ENCODE results near the gene SLC10A6.
"Not testable (repeated sequence)": the region's sequence is repeated elsewhere in the genome, so short reads cannot be mapped to it uniquely, and the experiment has no call there.

The SLC10A6 gene, protein sequence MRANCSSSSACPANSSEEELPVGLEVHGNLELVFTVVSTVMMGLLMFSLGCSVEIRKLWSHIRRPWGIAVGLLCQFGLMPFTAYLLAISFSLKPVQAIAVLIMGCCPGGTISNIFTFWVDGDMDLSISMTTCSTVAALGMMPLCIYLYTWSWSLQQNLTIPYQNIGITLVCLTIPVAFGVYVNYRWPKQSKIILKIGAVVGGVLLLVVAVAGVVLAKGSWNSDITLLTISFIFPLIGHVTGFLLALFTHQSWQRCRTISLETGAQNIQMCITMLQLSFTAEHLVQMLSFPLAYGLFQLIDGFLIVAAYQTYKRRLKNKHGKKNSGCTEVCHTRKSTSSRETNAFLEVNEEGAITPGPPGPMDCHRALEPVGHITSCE

DNA sequence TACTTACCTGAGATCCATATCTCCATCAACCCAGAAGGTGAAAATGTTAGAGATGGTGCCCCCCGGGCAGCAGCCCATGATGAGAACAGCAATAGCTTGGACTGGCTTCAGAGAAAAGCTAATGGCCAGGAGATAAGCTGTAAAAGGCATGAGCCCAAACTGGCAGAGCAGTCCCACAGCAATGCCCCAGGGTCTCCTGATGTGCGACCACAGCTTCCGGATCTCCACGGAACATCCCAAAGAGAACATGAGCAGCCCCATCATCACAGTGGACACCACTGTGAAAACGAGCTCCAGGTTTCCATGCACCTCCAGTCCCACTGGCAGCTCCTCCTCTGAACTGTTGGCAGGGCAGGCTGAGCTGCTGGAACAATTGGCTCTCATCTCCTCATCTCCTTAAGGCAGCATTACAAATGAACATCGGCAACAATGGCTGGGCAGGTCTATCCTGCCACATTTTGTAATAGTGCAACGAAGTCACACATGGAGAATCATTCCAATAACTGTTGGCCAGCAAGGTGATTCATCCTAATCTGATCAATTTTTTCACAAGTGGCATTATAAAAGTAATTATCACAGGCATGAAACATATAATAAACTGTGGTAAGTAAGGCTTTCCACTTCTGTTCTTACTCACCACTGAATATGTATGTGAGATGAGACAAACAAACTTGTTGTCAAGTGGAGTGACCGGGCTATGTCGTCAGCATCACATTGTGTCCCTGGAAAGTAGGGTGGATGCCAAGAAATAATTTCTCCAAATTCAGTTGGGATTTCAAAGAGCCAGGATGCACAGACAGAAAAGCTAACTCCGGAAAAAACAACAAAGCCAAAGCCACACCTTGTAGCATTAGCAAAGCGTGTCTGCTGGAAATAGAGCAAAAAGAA is at the start of gene SLC10A6:
SLC10A6 (minus strand) TSS at position 653 of the 888 bp plus-strand sequence; CDS start at position 384, 269 bp downstream.
- no peak for DNase-seq (ENCODE audit: low read depth, low spot score)

DNA sequence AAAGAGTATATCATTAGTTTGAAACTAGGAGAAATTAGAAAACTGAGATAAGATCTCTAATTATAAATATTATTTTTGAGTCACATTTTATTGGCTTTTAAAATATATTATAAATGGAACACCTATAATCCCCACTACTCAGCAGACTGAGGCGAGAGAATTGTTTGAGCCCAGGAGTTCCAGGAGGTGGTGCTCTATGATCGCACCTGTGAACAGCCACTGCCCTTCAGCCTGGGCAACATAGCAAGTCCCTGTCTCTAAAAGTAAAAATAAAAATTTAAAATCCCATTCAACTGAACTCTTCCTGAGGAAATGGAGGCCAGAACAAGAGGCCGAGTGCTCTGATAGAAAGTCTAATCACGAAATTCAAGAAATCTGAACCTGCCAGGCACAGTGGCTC is 49.4 kb upstream of the SLC10A6 start:
- DNase-seq (ENCODE audit: low read depth, low spot score), result no peak

DNA sequence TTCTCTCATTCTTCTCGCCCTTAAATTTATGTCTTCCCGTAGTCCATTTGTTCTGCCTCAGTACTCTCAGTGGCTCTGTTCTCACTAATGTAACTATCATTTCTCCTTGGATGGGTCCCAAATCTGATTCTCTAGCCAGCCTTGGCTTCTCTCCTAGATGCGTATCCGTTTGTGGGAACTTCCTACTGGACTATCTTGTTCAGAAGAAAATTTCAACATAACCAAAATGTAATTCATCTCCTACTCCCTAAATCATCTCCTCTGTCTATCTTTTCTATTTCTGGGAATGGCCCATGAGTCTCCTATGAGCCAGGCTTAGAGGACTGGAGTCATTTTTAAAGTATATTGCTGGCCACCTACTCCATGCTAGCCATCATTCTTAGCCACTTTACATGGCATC is 47.4 kb upstream of the SLC10A6 start:
- no peak for DNase-seq (ENCODE audit: low read depth, low spot score)

DNA sequence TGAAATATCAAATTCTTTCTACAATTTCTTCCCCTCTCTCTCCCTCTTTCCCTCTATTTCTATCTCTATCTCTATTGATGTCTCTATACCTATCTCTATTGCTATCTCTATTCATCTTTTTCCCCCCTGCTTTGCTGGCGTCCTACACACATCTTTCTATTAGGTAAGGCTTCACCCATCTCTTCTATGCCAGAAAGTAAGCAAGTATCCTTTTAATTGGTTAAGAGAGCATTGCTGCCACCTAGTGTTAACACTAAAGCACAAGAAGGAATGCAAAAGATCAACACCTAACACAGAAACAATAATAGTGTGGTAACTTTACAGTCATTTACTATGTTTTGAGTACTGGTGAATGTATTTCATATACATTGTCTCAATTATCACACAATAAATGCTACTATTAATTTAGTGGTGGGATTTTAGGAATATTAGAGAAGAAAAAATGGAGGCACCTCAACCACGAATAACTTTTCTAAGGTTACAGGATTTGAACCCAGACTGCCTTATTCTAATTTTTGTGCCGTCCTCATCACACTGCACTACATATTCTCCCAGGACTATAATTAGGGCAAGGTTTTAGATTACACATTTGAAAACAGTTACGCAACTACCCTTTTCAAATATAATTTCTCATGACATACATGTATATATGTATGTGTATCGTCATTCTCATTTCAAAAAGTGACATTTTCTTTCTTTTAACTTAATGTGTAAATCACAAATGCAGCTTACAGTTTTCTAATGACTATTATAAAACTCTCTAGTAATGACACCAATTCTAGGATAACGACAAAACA is 46.7 kb upstream of the SLC10A6 start:
- no peak for DNase-seq (ENCODE audit: low read depth, low spot score)

- no peak for DNase-seq (ENCODE audit: low read depth, low spot score)
Measured at GRCh38 chr4:86894455-86894854, 45.3 kb upstream of the SLC10A6 start.

- DNase-seq (ENCODE audit: low read depth, low spot score), result no peak
Measured at GRCh38 chr4:86893136-86893535, 44.0 kb upstream of the SLC10A6 start.

DNA sequence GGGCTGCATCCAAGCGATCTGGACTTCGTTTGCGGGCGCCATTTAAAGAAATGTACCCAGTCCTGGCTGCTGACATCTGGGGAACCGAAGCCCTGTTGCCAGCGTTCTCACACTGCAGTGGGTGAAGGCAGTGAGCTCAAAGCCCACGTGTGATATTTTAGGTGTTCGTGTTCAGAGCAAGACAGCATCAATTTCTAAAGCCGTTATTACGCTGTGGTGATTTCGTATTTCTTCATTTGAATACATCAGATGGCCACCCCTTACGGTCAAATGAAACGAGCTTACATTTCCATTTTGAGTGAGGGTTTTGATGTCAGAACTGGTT is 43.4 kb upstream of the SLC10A6 start:
- no peak for DNase-seq (ENCODE audit: low read depth, low spot score)

GRCh38 chr4:86891762-86892635 is 42.8 kb upstream of the SLC10A6 start, which contains the start of gene C4orf36:
Gene C4orf36 (minus strand): TSS chr4:86892422. CDS start chr4:86891520, 902 bp downstream.
- no peak for DNase-seq (ENCODE audit: low read depth, low spot score)

DNA sequence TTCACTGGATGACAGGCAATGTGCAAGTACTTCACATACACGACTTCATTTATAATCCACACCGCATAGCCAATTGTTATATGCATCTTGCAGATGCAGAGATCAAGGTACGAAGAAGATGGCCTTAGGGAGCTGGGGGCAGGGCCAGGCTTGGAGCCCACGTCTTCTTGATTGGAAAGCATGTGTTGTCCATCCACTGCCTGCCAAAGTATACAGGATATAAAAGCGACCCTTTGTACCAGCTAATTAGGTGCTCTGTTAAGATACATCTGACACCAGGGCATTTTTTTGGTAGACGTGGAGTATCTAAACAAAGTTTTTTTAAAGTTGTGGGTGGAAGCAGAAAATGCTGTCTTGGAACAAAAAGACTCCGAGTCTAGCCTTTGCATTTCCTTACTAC is 41.6 kb upstream of the SLC10A6 start:
- no peak for DNase-seq (ENCODE audit: low read depth, low spot score)

- no peak for DNase-seq (ENCODE audit: low read depth, low spot score)
Measured at GRCh38 chr4:86879641-86880040, 30.5 kb upstream of the SLC10A6 start.

DNA sequence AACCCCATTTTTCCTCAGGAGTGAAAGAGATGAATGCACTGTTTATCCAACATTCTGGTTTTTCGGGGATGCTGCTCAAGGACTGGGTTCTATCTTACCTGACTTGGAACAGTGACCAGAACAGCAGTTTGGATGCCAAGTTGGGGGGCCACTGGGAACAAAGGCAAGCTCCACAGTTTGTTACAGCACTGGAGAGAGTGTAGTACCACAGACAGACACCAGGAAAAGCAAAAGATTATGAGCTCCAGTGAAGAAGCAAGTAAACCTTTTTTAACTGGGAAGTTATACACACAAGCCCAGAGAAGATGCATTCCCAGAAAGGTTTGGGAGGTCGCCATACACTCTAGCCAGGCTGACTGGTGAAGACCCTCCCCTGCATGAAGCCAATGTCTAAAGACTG is 29.5 kb upstream of the SLC10A6 start:
- no peak for DNase-seq (ENCODE audit: low read depth, low spot score)

DNA sequence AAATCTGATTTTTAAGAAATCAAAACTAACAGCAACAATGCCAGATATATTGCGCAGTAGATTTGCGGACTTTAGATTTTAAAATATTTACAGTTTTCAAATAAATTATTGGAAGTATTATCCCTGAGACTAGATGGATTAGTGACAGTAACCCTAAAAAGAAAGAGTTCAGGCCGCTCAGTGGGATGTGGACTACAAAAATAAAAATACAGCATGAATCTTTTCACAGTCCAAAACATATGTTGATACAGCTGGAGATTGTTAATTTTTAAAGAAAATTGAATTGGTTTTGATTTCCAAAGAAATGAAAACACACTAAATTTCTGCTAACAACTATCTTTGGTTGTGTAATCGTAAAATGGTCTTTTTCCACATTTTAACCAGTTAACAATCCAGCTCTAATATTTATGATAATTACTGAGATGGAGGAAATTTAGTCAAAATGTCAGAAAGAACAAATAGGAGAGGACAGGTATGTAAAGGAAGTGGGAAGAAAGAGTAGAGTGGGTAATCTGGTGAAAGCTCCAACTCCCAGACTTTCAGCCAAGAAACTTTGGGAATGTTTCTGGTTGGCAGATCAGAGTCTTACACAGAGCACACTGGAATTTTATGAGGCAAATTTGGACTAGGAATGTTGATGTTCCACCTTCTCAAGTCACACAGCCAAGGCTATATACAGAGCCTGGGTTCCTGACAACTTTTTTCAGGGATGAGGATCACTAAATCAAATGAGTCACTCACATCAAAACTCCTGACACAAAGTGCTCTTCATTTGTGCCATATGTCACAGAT is 27.9 kb upstream of the SLC10A6 start:
- no peak for DNase-seq (ENCODE audit: low read depth, low spot score)

- not testable (repeated sequence) for DNase-seq (ENCODE audit: low read depth, low spot score)
Measured at GRCh38 chr4:86875436-86875835, 26.3 kb upstream of the SLC10A6 start.

GRCh38 chr4:86872135-86872534 is 23.0 kb upstream of the SLC10A6 start:
- no peak for DNase-seq (ENCODE audit: low read depth, low spot score)

GRCh38 chr4:86870442-86871069 is 21.4 kb upstream of the SLC10A6 start:
- no peak for DNase-seq (ENCODE audit: low read depth, low spot score)

DNA sequence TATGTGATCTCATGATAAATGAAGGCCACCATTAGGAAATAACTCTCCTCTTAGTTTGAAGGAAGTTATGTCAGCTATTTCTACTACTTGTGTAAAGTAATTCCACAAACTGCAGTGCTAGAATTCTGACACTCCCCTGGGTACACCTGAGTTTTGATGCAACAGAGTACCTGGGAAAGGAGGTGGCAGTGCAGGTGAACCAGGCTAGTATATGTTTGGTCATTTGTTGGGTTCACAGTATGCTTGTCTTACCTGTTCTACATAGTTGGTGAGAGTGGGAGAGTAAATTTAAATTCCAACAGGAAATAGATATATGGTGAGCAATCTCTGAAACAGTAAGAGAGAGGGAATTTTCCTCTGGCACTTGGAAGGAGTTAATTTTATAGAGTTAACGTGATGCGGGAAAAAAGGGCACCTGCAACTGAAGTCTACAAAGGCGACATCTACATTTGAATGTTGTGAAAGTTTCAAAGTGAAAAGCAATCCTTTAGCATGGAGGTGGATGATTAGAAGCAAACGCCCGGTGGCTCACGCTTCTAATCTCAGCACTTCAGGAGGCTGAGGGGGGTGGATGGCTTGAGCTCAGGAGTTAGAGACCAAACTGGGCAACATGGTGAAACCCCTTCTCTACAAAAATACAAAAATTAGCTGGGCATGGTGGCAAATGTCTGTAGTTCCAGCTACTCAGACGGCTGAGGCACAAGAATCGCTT is 8.3 kb upstream of the SLC10A6 start:
- DNase-seq (ENCODE audit: low read depth, low spot score), result no peak

GRCh38 chr4:86856896-86857295 is 7.7 kb upstream of the SLC10A6 start:
- DNase-seq (ENCODE audit: low read depth, low spot score), result no peak

- DNase-seq (ENCODE audit: low read depth, low spot score), result no peak
Measured at GRCh38 chr4:86855572-86855971, 6.4 kb upstream of the SLC10A6 start.

DNA sequence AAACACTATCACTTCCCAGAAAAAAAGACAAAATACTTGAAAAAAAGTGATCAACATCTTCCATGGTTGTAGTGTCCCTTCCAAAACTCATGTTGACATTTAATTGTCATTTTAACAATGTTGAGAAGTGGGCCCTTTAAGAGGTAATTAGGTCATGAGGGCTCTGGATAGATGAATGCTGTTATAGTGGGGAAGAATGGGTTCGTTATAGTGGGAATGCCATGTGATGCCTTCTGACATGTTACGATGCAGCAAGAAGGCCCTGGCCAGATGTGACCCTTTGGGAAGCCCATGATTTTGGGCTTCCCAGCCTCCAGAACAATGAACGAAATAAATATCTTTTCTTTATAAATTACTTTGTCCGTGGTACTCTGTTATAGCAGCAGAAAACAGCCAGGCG is 4.0 kb upstream of the SLC10A6 start:
- no peak for DNase-seq (ENCODE audit: low read depth, low spot score)

Data from activated CD4-positive, CD25-positive, alpha-beta regulatory T cell treated with anti-CD3 and anti-CD28 coated beads, Interleukin-2, amount 50 U/mL, for 16 hours (primary cell).